Neuronal stem cell (in vitro differentiated cells): ENCODE data around the gene TLR9.

Source experiments
- DNase-seq: peaks from one replicate; pipeline ENCODE4 v3.0.0-alpha.2; 2013; ENCODE audit warnings: low spot score
- H2AFZ ChIP-seq: one replicate; pipeline ENCODE4 v1.6.1; 2013; ENCODE audit warnings: mild to moderate bottlenecking, low read length, inconsistent platforms
- H2AK5ac ChIP-seq: 2 replicates; pipeline ENCODE4 v1.6.1; 2013; ENCODE audit warnings: low read depth, mild to moderate bottlenecking, inconsistent platforms, low read length, moderate library complexity, mixed read lengths
- H2BK120ac ChIP-seq: 2 replicates; pipeline ENCODE4 v1.6.1; 2013; ENCODE audit warnings: low read depth, mild to moderate bottlenecking, inconsistent platforms, low read length, moderate library complexity, mixed read lengths
- H2BK12ac ChIP-seq: one replicate; pipeline ENCODE4 v1.6.1; 2013; ENCODE audit warnings: low read length, inconsistent platforms
- H2BK15ac ChIP-seq: 2 replicates; pipeline ENCODE4 v1.6.1; 2013; ENCODE audit warnings: mild to moderate bottlenecking, low read length, inconsistent platforms, mixed read lengths
- H2BK5ac ChIP-seq: one replicate; pipeline ENCODE4 v1.6.1; 2013; ENCODE audit warnings: inconsistent platforms, mild to moderate bottlenecking, low read length, moderate library complexity
- H3K14ac ChIP-seq: one replicate; pipeline ENCODE4 v1.6.1; 2013; ENCODE audit warnings: low read length, inconsistent platforms
- H3K18ac ChIP-seq: 2 replicates; pipeline ENCODE4 v1.6.1; 2013; ENCODE audit warnings: low read length, inconsistent platforms
- H3K23ac ChIP-seq: 2 replicates; pipeline ENCODE4 v1.6.1; 2013; ENCODE audit warnings: low read depth, mild to moderate bottlenecking, mixed read lengths, low read length, inconsistent platforms; ENCODE audit not compliant: poor library complexity
- H3K27ac ChIP-seq: replicated peaks from 3 replicates; pipeline ENCODE4 v1.5.1; 2013; ENCODE audit warnings: low read length, inconsistent platforms
- H3K27me3 ChIP-seq, 3 experiments: 2 replicates each; pipeline ENCODE4 v1.6.1; 2013; ENCODE audit warnings: low read length in 3 of 3, mild to moderate bottlenecking in 2 of 3, inconsistent platforms in 1 of 3, low read depth in 1 of 3, mixed read lengths in 1 of 3, moderate library complexity in 1 of 3; ENCODE audit not compliant: control insufficient read depth in 3 of 3, insufficient read depth in 3 of 3
- H3K36me3 ChIP-seq, 2 donors: replicated peaks in 1 of 2; 2 replicates each; pipeline ENCODE4 v1.6.1; 2013; ENCODE audit warnings: low read length in 2 of 2; ENCODE audit not compliant: control insufficient read depth in 2 of 2, insufficient read depth in 2 of 2
- H3K4ac ChIP-seq: 2 replicates; pipeline ENCODE4 v1.6.1; 2013; ENCODE audit warnings: inconsistent platforms, mild to moderate bottlenecking, low read length, moderate library complexity
- H3K4me1 ChIP-seq, 2 donors: 1 replicate in 1 of 2; 2 replicates in 1 of 2; pipeline ENCODE4 v1.6.1; 2013; ENCODE audit warnings: low read length in 2 of 2, low read depth in 1 of 2; ENCODE audit not compliant: control insufficient read depth in 2 of 2, insufficient read depth in 1 of 2
- H3K4me2 ChIP-seq: one replicate; pipeline ENCODE4 v1.6.1; 2013; ENCODE audit warnings: mild to moderate bottlenecking, low read length, inconsistent platforms; ENCODE audit not compliant: insufficient read depth, poor library complexity, severe bottlenecking
- H3K4me3 ChIP-seq, 2 donors: 2 replicates each; pipeline ENCODE4 v1.5.1; 2013; ENCODE audit warnings: low read length in 2 of 2, mild to moderate bottlenecking in 2 of 2, inconsistent platforms in 1 of 2, moderate library complexity in 1 of 2
- H3K79me1 ChIP-seq: one replicate; pipeline ENCODE4 v1.6.1; 2013; ENCODE audit warnings: low read depth, mild to moderate bottlenecking, inconsistent platforms, low read length, moderate library complexity
- H3K9ac ChIP-seq: one replicate; pipeline ENCODE4 v1.6.1; 2013; ENCODE audit warnings: mild to moderate bottlenecking, low read depth, low read length, inconsistent platforms; ENCODE audit not compliant: poor library complexity
- H3K9me3 ChIP-seq, 2 donors: replicated peaks in 1 of 2; 2 replicates each; pipeline versions ENCODE3 to v1.6.1; 2013; ENCODE audit warnings: low read length in 2 of 2, mild to moderate bottlenecking in 2 of 2, inconsistent platforms in 1 of 2, low read depth in 1 of 2, mixed read lengths in 1 of 2, moderate library complexity in 1 of 2; ENCODE audit not compliant: control insufficient read depth in 2 of 2, insufficient read depth in 1 of 2
- H4K8ac ChIP-seq: one replicate; pipeline ENCODE4 v1.6.1; 2013; ENCODE audit warnings: low read depth, mild to moderate bottlenecking, inconsistent platforms, low read length, moderate library complexity
- H4K91ac ChIP-seq: one replicate; pipeline ENCODE4 v1.6.1; 2013; ENCODE audit warnings: low read length, low read depth, mild to moderate bottlenecking, inconsistent platforms; ENCODE audit not compliant: poor library complexity
- WGBS, 2 donors: extraction: QIAGEN DNeasy Blood & Tissue Kit; methylation state at CpG; one replicate each; pipeline ENCODE4 v1.1.7; 2013; ENCODE audit warnings: missing lambda C conversion rate in 2 of 2, mixed read lengths in 1 of 2; ENCODE audit not compliant: insufficient read length in 2 of 2, insufficient replicate concordance in 1 of 2; ENCODE audit errors: extremely low coverage in 2 of 2; 5-methylcytosine and 5-hydroxymethylcytosine counted together

Gene TLR9

GRCh38 chr3:52238193-52238760 is 12.8 kb upstream of the TLR9 start:
- Histone ChIP-seq H3K79me1 (no peaks in the 10 kb centered on the region), H3K4ac (no peak overlapping the region), H3K36me3 (peaks cover 3 to 13% of the 10 kb centered on the region in 2 donors), H3K9ac (peak overlapping the region; percentile 94), H3K4me2 (peak overlapping the region; percentile 70), H2AK5ac (no peak overlapping the region), H4K8ac (no peak overlapping the region), H3K14ac (no peak overlapping the region), H3K23ac (no peak overlapping the region), H2BK15ac (no peak overlapping the region), H2BK120ac (no peak overlapping the region), H3K27ac (no peak overlapping the region), H3K4me3 (peak overlapping the region; percentile 97 to 98), H3K27me3 (no peaks in the 10 kb centered on the region), H3K4me1 (peaks cover 15 to 17% of the 10 kb centered on the region in 2 donors), H2BK5ac (no peak overlapping the region), H3K9me3 (no peaks in the 10 kb centered on the region), H2BK12ac (no peak overlapping the region), H4K91ac (no peak overlapping the region), H3K18ac (no peak overlapping the region), H2AFZ (peak overlapping the region; percentile 99)
- no CpG with 5 or more reads among the region's 11 CpGs for WGBS, 2 donors
- DNase-seq: no peak

DNA sequence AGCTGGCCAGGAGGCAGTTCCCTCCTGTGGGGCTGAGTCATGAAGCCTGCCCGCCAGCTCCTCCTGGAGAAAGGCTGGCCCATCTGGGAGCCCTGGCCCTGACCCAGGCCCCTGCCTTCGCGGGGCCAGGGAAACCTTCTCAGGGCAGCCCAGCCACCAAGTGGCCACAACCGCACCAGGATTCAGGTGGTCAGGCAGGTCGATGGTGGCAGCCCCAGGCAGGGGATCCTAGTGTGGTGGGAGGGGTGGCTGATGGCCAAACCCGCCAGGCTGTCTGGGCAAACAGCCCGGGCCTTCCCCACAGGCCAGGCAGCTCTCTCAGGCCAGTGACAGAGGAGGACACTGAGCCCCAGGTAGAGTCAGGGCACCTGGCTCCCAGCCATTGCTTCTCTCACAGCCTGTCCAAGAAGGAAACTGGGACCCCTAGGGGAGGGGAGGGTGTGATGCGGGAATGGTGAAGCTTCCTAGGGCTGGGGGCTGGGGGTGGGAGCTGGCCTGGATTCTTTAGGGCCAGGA is 12.3 kb upstream of the TLR9 start:
- no peak for DNase-seq
- peak overlapping the region; percentile 92 for H2AK5ac ChIP-seq
- no peak overlapping the region for H2AFZ ChIP-seq
- no peak overlapping the region for H2BK12ac ChIP-seq
- peak overlapping the region; percentile 55 for H2BK15ac ChIP-seq
- whole genome bisulfite sequencing, 2 donors: no CpG with 5 or more reads among the region's 8 CpGs
- no peaks in the 10 kb centered on the region for H3K9me3 ChIP-seq
- H3K79me1 ChIP-seq: no peaks in the 10 kb centered on the region
- H4K8ac ChIP-seq: no peak overlapping the region
- H2BK5ac ChIP-seq: peak overlapping the region; percentile 59
- H2BK120ac ChIP-seq: no peak overlapping the region
- H3K36me3 ChIP-seq: peaks cover 5 to 13% of the 10 kb centered on the region in 2 donors
- H3K18ac ChIP-seq: peak overlapping the region; percentile 84
- no peak overlapping the region for H3K4me2 ChIP-seq
- peak overlapping the region; percentile 15 for H3K9ac ChIP-seq
- H3K4me1 ChIP-seq: peaks cover 15 to 17% of the 10 kb centered on the region in 2 donors
- no peak overlapping the region for H4K91ac ChIP-seq
- no peak overlapping the region for H3K23ac ChIP-seq
- no peak overlapping the region for H3K27ac ChIP-seq
- H3K4me3 ChIP-seq: peak overlapping the region in 1 of 2 donors; percentile 97
- peak overlapping the region; percentile 23 for H3K14ac ChIP-seq
- H3K4ac ChIP-seq: no peak overlapping the region
- H3K27me3 ChIP-seq: no peaks in the 10 kb centered on the region

DNA sequence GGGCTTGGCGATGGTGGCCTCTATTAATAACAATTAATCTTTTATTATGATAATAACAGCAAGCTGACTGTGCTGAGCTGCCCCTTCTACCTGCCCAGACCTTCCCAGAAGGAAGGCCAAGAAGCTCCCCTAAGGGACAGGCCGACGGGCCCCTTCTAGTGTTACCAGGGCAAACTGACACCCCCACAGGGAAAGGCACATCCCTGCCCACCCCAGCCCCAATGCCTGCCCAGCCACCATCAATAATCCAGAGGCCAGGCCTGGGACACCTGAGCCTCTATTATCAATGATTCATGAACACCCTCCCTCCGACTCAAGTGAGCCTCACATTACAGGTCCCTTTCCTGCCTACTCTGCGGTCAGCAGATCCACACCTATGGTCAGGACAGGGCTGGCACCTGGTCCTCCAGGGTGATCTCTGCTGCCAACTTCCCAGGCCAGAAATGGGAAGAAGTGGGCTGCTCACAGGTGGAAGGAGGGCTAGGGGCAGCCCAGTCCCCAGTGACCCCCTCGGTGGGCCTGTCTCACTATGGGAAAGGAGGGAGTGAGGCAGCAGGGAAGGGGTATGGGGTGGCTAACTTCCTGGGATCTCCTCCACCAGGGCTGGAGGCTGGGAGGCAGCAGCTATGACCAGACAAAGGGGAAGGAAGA is 11.7 kb upstream of the TLR9 start:
- no peak overlapping the region for H3K27ac ChIP-seq
- no peak overlapping the region for H3K23ac ChIP-seq
- peak overlapping the region; percentile 61 for H2BK12ac ChIP-seq
- no peak overlapping the region for H3K4ac ChIP-seq
- no peak overlapping the region for H2AFZ ChIP-seq
- no CpG with 5 or more reads among the region's 6 CpGs for WGBS, 2 donors
- peak overlapping the region in 1 of 2 donors; percentile 7 for H3K4me3 ChIP-seq
- H3K79me1 ChIP-seq: no peaks in the 10 kb centered on the region
- H3K9me3 ChIP-seq: no peaks in the 10 kb centered on the region
- H2BK15ac ChIP-seq: peak overlapping the region; percentile 55
- H3K18ac ChIP-seq: peak overlapping the region; percentile 67
- no peaks in the 10 kb centered on the region for H3K27me3 ChIP-seq
- H2AK5ac ChIP-seq: peak overlapping the region; percentile 92
- no peak overlapping the region for H3K4me2 ChIP-seq
- no peak for DNase-seq
- H3K36me3 ChIP-seq: peaks cover 5 to 13% of the 10 kb centered on the region in 2 donors
- no peak overlapping the region for H4K8ac ChIP-seq
- H3K9ac ChIP-seq: peak overlapping the region; percentile 65
- no peak overlapping the region for H4K91ac ChIP-seq
- peak overlapping the region; percentile 23 for H3K14ac ChIP-seq
- peaks cover 15 to 17% of the 10 kb centered on the region in 2 donors for H3K4me1 ChIP-seq
- no peak overlapping the region for H2BK120ac ChIP-seq
- H2BK5ac ChIP-seq: peak overlapping the region; percentile 59

GRCh38 chr3:52236424-52236886 is 11.0 kb upstream of the TLR9 start:
- no peak overlapping the region for H3K27ac ChIP-seq
- H4K91ac ChIP-seq: no peak overlapping the region
- no peak overlapping the region for H2AK5ac ChIP-seq
- peaks cover 15 to 17% of the 10 kb centered on the region in 2 donors for H3K4me1 ChIP-seq
- no peak overlapping the region for H3K4me2 ChIP-seq
- H2BK5ac ChIP-seq: no peak overlapping the region
- H3K36me3 ChIP-seq: peaks cover 5 to 13% of the 10 kb centered on the region in 2 donors
- WGBS, 2 donors: no CpG with 5 or more reads among the region's 5 CpGs
- H3K27me3 ChIP-seq: no peaks in the 10 kb centered on the region
- H2AFZ ChIP-seq: no peak overlapping the region
- H2BK12ac ChIP-seq: no peak overlapping the region
- H3K9ac ChIP-seq: no peak overlapping the region
- no peak overlapping the region for H2BK120ac ChIP-seq
- no peak overlapping the region for H4K8ac ChIP-seq
- no peak overlapping the region for H3K4ac ChIP-seq
- no peaks in the 10 kb centered on the region for H3K79me1 ChIP-seq
- no peak overlapping the region for H3K4me3 ChIP-seq
- H3K18ac ChIP-seq: no peak overlapping the region
- no peak overlapping the region for H3K23ac ChIP-seq
- H3K14ac ChIP-seq: peak overlapping the region; percentile 17
- no peaks in the 10 kb centered on the region for H3K9me3 ChIP-seq
- no peak for DNase-seq
- H2BK15ac ChIP-seq: no peak overlapping the region
